ENCODE measurements around the gene IL17C.
A peak's percentile ranks its signal among the peaks of the same experiment; 100 is the strongest.

IL17C gene

GRCh38 chr16:88684569-88685155 lies 46.3 kb downstream of the IL17C start:
- Mint-ChIP-seq H3K27ac (peak overlapping the region in 1 of 2 donors; percentile 59), H3K9me3 (no peaks in the 10 kb centered on the region), H3K4me1 (ENCODE audit: low read depth in 2 of 2) (peaks cover 11 to 27% of the 10 kb centered on the region in 2 donors), H3K27me3 (no peaks in the 10 kb centered on the region), H3K4me3 (peak overlapping the region; percentile 79 to 82), H3K36me3 (ENCODE audit: insufficient read depth) (peaks cover 47% of the 10 kb centered on the region)
- DNase-seq (no peak), ATAC-seq (replicated peaks) (no peak)

DNA sequence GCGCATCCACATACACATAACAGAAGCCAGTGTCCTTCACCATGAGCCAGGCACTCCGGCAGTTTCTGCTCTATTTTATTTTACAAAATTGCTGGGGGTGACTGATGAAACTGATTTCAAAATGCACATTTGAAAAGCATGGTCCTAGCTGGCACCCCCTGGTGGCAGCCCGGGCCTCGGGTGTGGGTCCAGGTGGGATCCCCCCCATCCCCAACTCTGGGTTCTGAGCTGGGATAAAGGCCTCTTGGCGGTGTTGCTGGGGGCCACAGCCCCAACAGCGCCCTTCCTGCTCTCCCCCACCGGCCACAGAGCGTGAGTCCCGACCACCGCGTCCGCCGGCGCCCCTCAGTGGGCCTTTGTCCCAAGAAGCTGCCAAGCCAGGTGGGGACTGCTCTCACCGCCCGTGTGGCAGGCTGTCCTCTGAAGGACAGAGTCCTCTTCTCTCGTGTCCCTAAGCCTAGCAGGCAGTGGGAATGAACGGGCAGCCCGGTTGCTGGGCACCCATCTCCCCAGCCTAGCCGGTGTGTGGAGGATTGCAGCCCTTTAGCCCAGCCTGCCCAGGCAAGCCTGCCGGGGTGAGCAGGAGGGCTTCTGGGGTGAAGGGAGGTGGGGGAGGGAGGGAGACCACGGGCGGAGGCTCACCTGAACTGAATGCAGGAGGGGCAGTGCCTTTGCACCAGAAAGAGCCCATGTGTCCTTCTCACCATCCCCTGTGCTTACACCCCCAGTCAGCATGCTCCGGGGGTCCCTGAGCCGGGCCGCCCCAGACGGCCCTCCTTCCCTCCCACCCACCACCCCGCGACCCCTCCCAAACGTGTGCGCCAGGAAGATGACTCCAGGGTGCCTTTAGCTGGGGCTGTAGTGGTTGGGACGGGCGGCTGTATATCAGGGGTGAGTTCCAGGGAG lies 47.0 kb downstream of the IL17C start:
- H3K9me3 Mint-ChIP-seq: no peaks in the 10 kb centered on the region
- H3K27ac Mint-ChIP-seq: peak overlapping the region; percentile 44 to 73
- peaks cover 42% of the 10 kb centered on the region for H3K36me3 Mint-ChIP-seq (ENCODE audit: insufficient read depth)
- H3K4me1 Mint-ChIP-seq (ENCODE audit: low read depth in 2 of 2): peaks cover 11 to 29% of the 10 kb centered on the region in 2 donors
- DNase-seq: peak; percentile 52 to 60 (median 58)
- peak; percentile 31 for ATAC-seq (replicated peaks)
- H3K27me3 Mint-ChIP-seq: no peaks in the 10 kb centered on the region
- H3K4me3 Mint-ChIP-seq: peak overlapping the region; percentile 79 to 82

DNA sequence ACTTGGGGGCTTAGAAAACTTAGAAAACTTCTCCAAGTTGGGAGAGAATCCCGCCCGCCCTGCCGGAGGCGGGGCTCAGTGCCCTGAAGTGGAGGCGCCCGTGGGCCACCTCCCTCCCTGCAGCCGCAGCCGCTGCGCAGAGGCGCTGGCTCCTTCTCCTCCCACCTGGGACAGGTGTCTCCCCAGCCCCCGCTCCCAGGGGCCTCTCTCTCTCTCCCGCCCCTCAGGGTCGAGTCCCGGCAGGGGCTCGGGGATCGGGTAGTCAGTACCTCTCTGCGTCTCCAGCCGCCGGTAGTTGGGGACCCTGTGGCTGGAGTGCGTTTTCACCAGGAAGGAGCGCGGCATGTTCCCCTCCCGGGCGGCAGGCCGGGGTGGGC lies 47.7 kb downstream of the IL17C start:
- H3K4me1 Mint-ChIP-seq (ENCODE audit: low read depth in 2 of 2): peaks cover 18 to 32% of the 10 kb centered on the region in 2 donors
- peak overlapping the region in 1 of 2 donors; percentile 73 for H3K27ac Mint-ChIP-seq
- no peaks in the 10 kb centered on the region for H3K9me3 Mint-ChIP-seq
- DNase-seq: peak; percentile 31 to 43 (median 42)
- peak; percentile 59 for ATAC-seq (replicated peaks)
- H3K36me3 Mint-ChIP-seq (ENCODE audit: insufficient read depth): peaks cover 36% of the 10 kb centered on the region
- no peaks in the 10 kb centered on the region for H3K27me3 Mint-ChIP-seq
- H3K4me3 Mint-ChIP-seq: peak overlapping the region; percentile 79 to 82

DNA sequence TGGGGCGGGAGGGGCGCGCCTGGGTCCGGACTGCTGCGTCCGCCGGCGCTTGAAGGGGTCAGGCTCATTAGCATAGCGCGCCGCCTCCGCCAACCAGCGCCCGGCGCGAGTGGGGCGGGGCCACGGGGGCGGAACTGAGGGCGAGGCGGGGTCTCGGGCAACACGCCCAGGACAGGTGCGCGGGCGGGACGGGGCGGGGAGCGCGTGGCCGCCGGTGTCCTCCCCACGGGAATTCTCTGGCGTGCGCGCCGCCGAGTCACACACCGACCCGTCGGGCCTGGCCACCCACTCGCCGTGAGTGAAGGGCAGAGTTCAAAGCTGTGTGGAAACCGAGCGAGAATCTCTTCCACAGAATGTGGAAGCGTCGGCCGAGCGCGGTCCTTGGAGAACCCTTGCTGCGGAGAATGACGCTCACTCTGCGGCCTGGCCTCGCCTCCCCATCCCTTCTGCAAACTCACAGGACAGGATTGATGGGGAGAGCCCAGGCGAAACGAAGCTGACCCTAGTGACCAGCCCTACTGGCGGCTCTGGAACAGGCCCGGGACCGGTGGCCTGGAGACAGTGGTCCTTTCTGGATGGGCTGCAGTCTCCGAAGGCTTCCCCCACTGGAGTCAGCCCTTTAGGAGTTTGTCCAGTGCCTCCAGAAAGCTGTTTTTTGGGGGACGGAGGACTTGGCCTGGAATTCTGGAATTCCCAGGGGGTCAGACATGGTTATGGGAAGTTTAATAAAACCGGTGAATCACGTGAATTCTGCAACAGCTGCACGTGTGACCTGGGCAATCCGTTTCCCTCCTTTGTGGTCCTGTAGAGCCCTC lies 48.3 kb downstream of the IL17C start, which contains the start of gene SNAI3:
SNAI3 (minus strand) TSS at position 69 of the 815 bp plus-strand sequence. CDS start 101 bp downstream, outside the sequence.
- H3K27me3 Mint-ChIP-seq: no peaks in the 10 kb centered on the region
- ATAC-seq (replicated peaks) (peak; percentile 75), DNase-seq (peak; percentile 73 to 78 (median 77))
- H3K4me3 Mint-ChIP-seq: peak within 1 kb of the TSS; percentile 79 to 82
- H3K9me3 Mint-ChIP-seq: no peaks in the 10 kb centered on the region
- peaks cover 31% of the 10 kb centered on the region for H3K36me3 Mint-ChIP-seq (ENCODE audit: insufficient read depth)
- H3K27ac Mint-ChIP-seq: peak within 1 kb of the TSS; percentile 44 to 73
- peaks cover 17 to 29% of the 10 kb centered on the region in 2 donors for H3K4me1 Mint-ChIP-seq (ENCODE audit: low read depth in 2 of 2)

DNA sequence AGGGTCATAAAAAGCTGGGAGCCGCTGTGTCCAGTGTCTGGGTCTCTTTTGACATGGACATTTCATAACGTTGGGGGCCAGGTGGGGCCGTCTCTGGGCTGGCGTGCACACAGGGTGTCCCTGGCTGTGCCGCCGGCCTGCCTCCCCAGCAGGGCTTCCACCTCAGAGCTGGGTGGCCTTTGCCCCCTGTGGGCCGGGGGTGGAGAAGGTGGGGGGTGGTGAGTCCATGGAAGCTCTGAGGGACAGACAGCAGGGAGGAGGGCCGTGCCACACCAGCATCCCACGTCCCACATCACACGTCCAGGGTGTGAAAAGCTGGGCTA lies 48.8 kb downstream of the IL17C start:
- no peaks in the 10 kb centered on the region for H3K9me3 Mint-ChIP-seq
- peaks cover 11 to 28% of the 10 kb centered on the region in 2 donors for H3K4me1 Mint-ChIP-seq (ENCODE audit: low read depth in 2 of 2)
- peaks cover 30% of the 10 kb centered on the region for H3K36me3 Mint-ChIP-seq (ENCODE audit: insufficient read depth)
- H3K27ac Mint-ChIP-seq: peak overlapping the region in 1 of 2 donors; percentile 26
- H3K4me3 Mint-ChIP-seq: peak overlapping the region in 1 of 2 donors; percentile 82
- ATAC-seq (replicated peaks): no peak
- DNase-seq: no peak
- H3K27me3 Mint-ChIP-seq: no peaks in the 10 kb centered on the region

DNA sequence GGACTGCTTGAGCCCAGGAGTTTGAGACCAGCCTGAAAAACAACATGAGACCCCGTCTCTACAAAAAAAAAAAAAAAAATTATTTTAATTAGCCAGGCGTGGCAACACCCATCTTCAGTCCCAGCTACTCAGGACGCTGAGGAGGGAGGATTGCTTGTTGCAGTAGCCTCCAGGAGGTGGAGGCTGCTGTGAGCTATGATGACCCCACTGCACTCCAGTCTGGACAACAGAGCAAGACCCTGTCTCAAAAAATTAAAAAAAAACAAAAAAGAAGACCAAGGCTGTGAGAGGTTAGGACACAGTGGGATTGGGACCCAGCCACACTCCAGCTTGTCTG lies 49.3 kb downstream of the IL17C start:
- H3K9me3 Mint-ChIP-seq: no peaks in the 10 kb centered on the region
- ATAC-seq (replicated peaks): no peak
- peaks cover 7 to 29% of the 10 kb centered on the region in 2 donors for H3K4me1 Mint-ChIP-seq (ENCODE audit: low read depth in 2 of 2)
- DNase-seq: no peak
- no peak overlapping the region for H3K27ac Mint-ChIP-seq
- H3K4me3 Mint-ChIP-seq: peak overlapping the region in 1 of 2 donors; percentile 14
- H3K27me3 Mint-ChIP-seq: no peaks in the 10 kb centered on the region
- peaks cover 34% of the 10 kb centered on the region for H3K36me3 Mint-ChIP-seq (ENCODE audit: insufficient read depth)

DNA sequence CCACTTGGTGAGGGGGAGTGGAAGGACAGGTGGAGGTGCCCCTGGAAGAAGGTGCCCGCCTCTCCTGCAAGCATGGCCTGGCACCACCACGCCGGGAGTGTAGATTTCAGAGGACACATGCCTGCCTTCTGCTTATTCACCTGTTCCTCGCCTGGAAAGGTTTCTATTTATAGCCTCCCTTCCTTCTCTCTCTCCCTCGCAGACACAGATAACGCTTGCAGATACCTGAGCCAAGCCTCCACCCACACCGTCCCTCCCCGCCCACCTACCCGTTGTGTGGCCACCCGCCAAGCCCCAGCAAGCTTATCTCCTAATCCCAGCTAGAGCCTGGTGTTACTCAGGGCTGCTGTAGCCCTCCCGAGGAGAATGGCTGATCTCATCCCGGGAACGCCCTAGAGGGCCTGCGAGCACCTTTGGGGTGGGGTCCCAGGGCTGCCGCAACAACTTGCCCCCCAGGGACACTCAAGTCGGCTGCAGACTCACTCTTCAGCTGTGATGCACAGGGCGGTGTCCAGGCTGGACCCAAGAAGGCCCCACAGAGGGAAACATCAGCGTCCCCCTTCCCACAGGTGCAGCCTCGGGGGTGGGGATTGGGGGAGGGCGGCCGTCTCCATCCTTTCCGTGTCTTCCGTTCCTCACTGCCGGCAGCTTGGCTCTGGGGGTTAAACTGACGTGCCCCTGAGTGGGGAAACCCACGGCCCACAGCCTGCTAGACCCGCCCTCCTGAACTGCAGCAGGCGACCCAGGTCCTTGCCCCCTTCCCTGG lies 49.8 kb downstream of the IL17C start:
- no peak for ATAC-seq (replicated peaks)
- Mint-ChIP-seq H3K36me3 (ENCODE audit: insufficient read depth) (peaks cover 32% of the 10 kb centered on the region), H3K4me1 (ENCODE audit: low read depth in 2 of 2) (peaks cover 7 to 31% of the 10 kb centered on the region in 2 donors), H3K27ac (no peak overlapping the region), H3K27me3 (no peaks in the 10 kb centered on the region), H3K9me3 (no peaks in the 10 kb centered on the region), H3K4me3 (peak overlapping the region in 1 of 2 donors; percentile 14)
- DNase-seq: no peak
